Muscle of back (tissue), 13 donors: Measurements from ENCODE around the gene ASCL2. TPM values are rescaled to one million over a fixed set of nuclear protein-coding genes. Genes with fewer than 3 reads are reported as not detected.

Experiments
- DNase-seq, 3 donors: peaks; one replicate each; pipeline versions ENCODE4 v3.0.0 to v3.0.0-alpha.2; 2013
- long read RNA-seq, 9 donors: transcript quantifications; one replicate each; lab custom pipeline, GENCODE V29; 2026
- polyA plus RNA-seq, 10 donors: library from polyadenylated mRNA; unstranded; fragments of 120-200 nt; gene quantifications; one replicate each; pipeline ENCODE4 v1.2.1, GENCODE V29; 2013; ENCODE audit not compliant: insufficient read length in 10 of 10

ASCL2 gene, protein sequence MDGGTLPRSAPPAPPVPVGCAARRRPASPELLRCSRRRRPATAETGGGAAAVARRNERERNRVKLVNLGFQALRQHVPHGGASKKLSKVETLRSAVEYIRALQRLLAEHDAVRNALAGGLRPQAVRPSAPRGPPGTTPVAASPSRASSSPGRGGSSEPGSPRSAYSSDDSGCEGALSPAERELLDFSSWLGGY
- polyA plus RNA-seq: under 1 TPM in 5 of 10 donors, not detected in 5; 0.12 to 0.40 (median 0.22) TPM
- long read RNA-seq, donor 1: 0 reads
- long read RNA-seq, donor 2: 0 reads
- long read RNA-seq, donor 3: 0 reads
- long read RNA-seq, donor 4: 0 reads
- long read RNA-seq, donor 5: 0 reads
- long read RNA-seq, donor 6, partial matches to known transcripts: 0 of 1 reads
- long read RNA-seq, donor 6, other reads (novel, unspliced or antisense): 0 of 1 reads
- long read RNA-seq, donor 7: 0 reads
- long read RNA-seq, donor 8, partial matches to known transcripts: 0 of 1 reads
- long read RNA-seq, donor 8, other reads (novel, unspliced or antisense): 0 of 1 reads
- long read RNA-seq, donor 9: 0 reads

DNA sequence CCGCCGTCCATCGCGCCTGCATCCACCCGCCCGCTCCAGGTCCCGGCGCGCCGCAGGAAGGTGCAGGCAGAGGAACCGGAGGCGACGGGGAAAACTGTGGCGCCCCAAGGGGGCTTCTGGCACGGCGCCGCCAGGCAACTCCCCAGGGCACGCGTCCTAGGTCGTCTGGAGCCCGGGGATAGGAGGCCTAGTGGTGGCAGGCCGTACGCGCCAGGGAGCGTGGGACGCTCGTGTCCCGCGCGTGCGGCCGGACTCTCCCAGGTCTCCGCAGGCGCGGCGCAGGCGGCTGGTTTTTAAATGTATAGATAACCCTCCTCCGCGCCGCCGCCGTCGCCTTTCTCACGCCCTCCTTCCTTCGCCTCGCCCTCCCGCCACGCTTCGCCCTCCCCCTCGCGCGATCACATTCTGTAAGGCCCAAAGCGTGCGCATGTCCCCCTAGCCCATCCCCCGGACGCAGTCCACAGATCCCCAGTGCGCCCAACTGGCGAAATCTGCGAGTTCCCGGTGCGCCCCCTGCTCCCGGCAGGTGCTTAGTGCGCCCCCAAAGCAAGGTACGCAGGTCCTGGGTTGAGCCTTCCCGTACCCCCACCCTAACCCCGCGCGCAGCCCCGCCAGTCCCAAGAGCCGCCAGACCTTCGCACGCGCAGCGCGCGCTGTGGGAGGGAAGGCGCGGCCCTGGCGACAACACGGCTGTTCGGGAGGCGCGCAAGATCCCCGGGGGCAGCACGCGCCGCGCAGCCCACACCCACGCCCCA, at the start of gene ASCL2:
Gene ASCL2, minus strand, starts transcription at position 267 of the 755 bp plus-strand sequence. Its CDS starts 256 bp downstream, at position 11.
- peak in 1 of 3 donors; percentile 54 for DNase-seq

DNA sequence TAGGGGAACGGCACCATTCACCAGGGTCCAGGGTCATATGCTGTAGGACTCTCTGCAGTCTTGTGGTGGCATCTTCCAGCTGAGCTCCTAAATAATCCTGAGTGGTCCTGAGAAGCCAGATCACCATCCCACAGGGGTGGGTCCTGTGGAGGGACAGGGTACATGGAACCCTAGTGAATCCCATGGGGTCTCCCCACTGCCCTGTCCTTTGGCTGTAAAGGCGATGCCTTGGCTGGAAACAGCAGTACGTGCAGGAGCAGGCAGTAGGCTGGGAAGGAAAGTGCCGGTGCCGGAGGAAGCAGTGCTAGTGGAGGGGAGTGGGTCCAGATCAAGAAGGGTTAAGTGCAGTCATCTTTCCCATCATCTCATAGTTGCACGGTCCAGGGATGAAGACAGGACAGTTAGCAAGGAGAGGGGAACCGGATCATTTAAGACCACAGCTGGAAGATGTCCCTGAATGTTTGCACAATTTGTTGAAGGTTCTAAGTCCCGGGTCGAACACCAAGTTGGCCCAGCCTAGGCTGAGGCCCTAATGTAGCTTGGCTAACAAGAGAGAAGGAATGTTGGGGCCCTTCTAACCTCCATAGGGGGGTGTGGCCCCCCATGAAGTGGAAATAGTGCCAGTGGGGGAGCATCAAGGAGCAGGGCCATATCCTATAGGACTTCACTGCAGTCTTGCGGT, 49.5 kb upstream of the ASCL2 start:
- no peak for DNase-seq

DNA sequence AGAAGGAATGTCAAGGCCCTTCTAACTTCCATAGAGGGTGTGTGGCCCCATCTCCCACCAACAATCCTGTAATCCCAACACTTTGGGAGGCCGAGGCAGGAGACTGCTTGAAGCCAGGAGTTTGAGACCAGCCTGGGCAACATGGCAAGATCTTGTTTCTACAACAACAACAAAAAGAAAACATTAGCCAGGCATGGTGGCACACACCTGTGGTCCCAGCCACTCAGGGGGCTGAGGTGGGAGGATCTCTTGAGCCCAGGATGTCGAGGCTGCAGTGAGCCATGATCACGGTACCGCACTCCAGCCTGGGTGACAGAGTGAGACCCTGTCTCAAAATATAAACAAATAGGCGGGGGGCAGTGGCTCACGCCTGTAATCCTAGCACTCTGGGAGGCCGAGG, 48.3 kb upstream of the ASCL2 start:
- no peak for DNase-seq

DNA sequence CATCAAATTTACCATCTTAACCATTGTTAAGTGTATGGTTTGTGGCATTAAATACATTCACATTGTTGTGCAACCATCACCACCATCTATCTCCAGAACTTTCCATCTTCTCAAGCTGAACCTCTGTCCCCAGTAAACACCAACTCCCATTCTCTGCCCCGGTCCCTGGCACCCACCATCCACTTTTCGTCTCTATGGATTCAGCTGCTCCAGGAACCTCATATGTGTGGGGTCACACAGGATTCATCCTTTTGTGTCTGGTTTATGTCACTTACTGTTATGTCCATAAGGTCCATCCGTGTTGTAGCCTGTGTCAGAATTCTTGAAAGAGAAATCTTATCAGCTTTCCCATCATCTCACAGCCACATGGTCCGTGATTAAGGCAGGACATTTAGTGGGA, 47.7 kb upstream of the ASCL2 start:
- DNase-seq: no peak

DNA sequence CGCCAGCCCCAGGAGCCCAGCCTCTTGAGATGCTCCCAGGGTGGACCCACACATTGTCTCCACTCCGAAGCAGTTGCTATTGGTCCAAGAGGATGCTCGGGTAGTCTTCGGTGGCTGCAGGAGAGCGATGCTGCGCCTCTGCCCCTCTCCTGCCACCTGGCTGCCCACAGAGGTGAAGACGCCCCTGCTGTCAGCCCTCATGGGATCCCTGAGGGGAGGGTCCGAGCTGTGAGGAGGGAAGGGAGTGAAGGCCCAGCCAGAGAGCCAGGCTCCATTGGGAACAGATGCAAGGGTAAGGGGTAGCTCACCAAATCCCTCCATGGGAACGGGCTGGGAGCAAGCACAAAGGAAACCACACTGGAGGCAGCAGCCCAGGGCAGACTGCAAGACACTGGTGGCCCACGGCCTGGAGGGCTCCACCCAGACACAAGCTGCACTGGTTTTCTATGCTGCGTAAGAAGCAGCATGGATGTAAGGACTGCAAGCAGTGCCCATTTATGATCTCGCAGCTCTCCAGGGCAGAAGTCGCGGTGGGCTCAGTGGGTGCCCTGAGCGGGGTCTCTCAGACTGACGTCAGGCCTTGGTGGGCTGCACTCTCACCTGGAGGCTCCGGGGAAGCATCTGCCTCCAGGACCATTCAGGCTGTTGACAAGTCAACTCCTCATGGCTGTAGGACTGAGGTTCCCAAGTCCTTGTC, 47.1 kb upstream of the ASCL2 start:
- DNase-seq: no peak

DNA sequence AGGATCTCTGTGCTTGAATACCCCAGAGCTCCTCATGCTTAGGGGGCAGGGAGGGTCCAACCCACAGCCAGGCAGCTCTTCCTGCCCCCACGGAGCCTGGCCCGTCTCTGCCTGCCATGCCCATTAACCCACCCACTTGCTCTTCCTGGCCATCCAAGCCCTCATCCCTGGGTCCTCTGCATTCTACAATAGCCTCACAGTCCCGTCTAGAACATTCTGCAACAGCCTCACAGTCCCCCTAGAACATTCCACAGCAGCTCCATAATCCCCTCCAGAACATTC, 46.5 kb upstream of the ASCL2 start:
- DNase-seq: no peak

DNA sequence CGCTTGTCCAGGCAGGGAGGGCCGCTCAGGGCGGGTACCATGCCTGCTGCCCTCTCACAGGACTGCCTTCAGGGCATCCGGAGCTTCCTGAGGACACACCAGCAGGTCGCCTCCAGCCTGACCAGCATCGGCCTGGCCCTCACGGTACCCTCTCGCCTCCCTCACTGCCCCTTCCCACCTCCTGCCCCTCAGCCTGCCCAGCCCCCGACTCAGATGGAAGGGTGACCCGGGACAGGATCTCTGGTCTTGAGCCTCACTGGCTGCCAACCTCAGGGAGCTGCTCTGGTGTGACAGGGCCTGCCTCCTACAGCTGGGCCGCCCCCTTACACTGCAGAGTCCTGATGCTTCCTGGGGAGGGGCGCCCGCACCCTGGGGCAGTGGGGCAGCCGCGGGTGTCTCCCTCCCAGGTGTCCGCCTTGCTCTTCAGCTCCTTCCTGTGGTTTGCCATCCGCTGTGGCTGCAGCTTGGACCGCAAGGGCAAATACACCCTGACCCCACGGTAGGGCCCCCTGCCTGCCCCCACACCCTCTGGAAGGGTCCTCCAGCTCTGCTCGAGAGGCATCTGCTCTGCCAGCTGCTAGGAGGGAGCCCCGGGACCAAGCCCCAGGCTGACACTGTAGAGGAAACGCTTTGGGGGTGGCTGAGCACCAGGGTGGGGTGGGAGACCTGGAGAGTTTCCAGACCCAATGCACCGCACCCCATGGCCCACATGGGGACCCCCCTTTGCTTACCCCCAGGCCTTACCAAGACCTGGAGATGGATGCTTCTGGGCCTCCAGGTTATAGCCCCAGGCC, 46.0 kb upstream of the ASCL2 start:
- DNase-seq: no peak

DNA sequence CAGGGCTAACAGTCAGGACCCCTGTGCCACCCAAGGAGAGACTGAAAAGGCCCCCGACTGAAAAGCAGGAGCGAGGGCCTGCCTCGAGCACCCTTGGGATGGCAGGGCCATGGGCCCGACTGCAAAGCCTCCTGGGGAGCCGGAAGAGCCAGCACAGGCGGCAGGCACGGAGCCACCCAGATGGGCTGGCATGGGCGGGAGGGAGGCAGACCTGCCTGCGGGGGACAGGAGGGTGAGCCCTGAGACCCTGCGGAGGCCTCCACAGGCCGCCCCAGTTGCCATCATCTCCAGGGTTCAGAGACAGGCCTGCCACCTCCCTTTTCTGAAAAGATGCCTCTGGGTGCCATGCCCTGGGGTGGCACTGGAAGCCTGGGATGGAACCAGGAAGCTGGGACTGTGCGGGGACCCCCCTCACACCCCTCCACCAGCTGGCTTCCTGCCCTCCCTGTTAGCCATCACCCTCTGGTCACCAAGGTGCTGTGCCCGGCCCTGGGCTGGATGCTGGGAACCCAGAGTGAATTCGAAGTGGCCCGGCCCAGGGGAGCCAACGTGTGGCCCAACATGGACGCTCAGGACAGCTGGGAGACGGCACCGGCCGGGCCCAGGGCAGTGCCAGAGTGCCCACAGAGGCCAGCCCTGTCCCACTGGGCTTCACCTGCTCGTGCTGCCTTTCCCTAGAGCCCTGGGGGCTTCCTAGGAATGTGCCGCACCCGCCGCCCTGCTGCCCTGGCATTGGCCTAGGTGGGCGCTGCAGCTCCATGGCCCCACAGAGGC, 45.2 kb upstream of the ASCL2 start:
- no peak for DNase-seq

DNA sequence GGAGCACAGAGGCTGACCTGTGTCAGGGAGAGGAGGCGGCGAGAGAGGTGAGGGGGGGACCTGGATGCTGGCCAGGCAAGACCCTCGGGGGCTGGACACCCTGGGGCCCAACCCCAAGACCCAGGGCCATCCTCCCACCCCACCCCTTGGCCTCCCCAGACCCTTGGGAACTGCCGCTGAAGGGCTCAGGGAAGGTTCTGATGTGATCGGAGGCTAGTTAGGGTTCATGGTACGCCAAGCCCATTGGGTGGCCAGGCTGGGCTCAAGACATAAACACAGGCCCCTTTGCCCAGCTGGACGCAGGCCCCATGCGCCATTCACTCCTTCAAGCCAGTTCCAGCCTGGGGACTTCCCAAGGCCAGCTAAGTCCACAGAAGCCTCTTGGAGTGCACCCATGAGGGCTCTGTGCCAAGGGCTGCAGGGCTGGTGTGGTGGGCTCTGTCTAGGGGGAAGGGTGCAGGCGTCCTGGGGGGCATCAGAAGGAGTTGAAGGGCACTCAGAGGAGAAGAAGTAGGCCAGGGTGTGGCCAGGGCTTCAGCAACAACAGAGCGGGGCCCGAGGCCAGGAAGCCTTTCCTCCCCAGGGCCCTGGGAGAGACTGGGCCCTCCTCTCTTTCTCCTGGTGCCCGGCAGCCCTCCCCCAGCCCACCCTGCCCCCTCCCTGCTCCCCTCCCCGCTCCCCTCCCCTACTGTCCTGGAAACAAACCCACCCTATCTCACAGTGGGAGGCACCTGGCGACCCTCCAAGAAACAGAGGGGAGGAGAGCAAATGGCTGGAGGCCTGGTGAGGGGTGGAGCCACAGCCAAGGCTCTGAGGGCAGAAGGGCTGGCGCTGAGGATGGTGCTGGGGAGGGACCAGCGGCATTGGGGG, 44.4 kb upstream of the ASCL2 start:
- peak; percentile 86 to 90 (median 86) for DNase-seq

DNA sequence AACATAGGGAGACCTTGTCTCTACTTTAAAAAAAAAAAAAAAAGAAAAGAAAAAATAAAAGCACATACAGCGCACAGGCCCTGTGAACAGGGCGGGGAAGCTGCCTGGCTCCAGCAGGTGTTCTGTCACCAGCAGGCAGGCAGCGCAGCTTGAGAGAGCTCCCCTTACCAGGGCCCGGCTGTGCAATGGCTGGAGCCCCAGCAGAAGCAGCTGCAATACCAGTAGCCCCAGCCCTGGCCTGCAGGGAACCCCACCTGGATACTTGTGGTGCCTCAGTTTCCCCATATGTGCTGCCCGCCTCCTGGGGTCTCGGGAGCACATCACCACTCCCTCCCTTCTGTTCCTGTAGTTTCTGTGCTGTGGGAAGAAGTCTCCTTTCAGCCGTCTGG, 43.7 kb upstream of the ASCL2 start:
- DNase-seq: no peak

DNA sequence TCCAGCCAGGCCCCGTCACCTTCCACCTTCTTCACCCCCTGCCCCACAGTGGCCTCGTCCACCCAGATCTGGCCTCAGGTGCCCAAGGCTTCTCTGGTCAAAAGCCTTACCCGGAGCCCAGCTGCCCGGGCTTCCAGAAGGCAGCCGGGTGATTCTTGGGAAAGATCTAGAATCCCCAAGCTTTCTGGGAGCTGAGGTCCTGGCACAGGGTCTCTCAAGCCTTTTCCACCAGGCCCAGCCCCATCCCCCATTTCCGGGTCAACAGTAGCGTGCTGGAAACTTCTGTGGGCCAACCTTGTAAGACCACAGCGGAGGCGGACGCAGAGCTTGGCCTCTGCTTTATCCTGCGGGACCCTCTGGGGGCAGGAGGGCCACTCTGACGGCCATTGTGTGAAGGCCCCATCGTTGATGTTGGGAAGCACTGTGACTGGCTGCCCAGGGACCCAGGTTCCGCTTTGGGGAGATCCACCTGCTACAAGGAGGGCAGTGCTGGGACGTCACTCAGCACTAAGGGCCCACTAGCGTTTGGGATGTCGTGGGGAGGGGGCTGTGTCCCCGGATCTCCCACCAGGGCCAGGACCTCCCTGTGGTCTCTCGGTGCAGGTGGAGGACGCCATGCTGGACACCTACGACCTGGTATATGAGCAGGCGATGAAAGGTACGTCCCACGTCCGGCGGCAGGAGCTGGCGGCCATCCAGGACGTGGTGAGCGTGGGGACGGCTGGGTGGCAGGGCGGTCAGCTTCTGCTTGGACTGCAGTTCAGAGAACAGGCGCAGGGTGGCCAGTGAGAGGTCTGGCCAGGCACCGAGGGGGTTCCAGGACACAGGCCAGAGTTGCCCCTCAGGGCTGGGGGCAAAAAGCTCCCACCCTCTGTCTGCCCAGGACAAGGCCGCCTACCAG, 42.9 kb upstream of the ASCL2 start:
- DNase-seq: no peak

DNA sequence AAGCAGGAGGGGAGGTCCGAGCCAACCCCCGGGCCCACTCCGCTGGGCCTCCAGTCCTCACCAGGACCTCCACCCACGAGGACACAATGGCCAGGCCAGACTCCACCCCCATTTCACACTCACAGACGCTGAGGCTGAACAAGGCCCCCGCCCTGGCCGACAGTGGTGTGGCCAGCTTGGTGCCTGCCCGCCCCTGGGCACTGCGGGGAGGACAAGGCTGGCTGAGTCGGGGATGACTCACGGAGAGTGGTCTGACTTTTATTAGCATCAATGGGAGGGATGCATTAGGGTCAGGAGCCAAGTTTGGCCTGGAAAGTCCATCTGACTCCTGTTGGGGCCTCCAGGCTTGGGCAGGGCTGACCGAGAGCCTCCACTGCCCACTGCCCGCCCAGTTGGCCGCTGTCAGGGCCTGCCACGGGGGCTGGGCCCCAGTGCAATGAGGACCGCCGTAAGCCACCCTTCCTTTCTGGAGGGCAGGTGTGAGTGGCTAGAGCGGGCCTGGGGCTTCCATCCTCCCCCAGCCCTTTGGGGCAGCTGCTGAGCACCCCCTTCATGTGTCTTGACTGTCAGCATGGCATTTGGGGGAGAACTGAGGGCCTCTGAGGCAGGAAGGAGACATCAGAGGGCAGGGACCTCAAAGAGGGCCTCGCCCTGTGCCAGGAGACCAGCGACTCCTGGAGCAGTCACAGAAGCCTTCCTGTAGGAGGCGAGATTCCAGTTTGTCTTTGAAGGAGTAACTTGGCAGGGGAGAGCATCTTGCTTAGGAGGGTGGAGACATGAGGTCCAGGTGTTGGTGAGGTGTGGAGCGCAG, 42.0 kb upstream of the ASCL2 start:
- peak in 1 of 3 donors; percentile 53 for DNase-seq

DNA sequence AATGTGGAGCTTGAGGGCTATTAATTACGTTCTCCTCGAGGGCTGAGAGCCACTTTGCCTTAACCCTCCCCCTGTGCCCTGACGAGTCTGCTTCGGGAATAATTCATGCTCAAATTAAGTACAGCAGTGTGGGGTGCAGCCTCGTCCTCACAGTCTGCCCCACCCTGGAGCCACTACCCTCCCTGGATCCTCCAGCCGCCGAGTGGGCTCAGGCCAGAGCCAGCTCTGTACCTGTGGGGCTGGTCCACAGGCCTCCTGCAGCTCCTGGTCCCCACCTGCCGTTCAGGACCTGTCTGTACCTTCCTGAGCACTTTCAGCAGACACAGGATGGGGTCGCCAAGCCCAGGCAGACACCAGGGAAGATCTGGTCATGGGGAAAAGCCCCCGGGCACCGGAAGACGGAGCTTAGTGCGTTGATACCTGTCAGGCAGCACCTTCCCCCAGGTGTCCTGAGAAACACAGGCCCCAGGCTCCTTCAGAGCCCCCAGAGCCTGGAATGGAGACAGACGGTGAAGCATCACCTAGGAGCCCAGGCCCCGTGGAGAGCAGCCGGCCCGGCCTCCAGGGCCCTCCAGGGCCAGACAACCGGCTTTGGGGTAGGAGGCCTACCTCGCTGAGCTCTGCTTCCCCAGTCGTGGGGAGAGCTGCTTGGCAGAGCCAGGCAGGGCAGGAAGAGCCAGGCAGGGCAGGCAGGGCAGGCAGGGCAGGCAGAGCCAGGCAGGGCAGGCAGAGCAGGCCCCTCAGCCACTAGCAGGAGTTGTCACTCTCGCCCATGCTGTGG, 41.2 kb upstream of the ASCL2 start:
- DNase-seq: no peak

DNA sequence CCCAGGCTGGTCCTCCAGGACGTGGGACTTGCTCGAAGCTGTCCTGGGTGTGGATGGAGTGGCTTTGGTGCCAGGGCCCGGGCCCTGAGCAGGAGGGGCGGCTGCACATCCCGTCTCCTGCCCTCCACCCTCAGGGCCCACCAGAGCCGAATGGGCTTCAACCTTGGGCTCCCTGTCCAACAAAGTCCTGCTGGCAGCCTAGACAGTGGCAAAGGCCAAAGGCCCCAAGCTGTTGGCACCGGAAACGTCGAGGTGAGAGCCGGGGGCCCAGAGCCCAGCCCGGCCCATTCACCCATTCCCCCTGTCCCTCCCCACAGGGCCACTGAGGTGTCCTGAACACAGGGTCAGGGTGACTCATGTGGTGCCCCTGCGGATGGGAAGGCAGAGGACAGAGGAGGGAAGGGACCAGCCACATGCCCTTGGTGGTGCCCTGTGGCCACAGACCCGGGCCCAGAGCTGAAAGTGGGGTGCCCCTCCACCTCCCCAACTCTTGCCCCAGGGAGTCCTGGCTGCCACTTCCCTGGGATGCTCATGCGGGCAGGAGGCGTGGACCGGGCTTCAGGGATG, 40.5 kb upstream of the ASCL2 start:
- no peak for DNase-seq

DNA sequence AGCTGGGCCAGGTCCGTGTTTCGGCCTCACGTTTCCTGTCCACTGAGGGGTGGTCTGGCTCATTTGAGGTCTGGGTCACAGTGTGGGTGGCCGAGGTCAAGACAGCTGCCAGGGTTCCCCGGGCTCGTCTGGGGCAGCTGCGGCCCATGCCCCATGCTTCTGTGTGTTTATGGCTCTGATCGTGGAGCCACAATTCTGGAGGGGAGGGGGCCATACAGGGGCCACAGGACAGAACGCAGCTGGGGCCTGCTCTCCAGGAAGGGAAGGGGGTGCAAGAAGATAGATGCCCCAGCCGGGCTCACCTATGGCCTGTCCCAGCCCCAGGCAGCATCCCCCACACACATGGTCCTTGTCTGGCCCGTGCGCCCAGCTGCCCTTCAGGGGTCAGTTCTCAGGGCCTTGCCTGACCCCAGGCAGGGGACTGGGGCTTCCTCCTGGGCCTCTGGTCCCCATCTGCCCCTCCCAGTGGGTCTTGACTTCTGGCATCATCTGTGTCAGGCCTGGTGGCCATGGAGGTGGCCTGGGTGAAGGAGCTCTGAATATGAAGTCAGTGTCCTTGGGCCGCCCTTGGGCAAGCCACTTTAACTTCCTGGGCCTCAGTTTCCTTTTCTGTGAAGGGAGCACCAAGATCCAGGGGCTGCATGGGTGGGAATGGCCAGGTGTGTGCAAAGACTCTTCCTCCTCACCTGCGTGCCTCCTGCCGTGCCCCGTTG, 39.8 kb upstream of the ASCL2 start:
- no peak for DNase-seq
